ENCODE results near the gene PIR.

The PIR gene

GRCh38 chrX:15391850-15392249 lies 101.3 kb downstream of the PIR start:
- H3K36me3 ChIP-seq (ENCODE audit: control insufficient read depth in 4 of 4, insufficient read depth in 4 of 4, low read length in 3 of 4), result no peaks in the 10 kb centered on the region
- no peaks in the 10 kb centered on the region for H3K9me3 ChIP-seq (ENCODE audit: control extremely low read depth in 1 of 5, control insufficient read depth in 4 of 5, insufficient read depth in 2 of 5, low read depth in 1 of 5, low read length in 4 of 5)
- H3K4me3 ChIP-seq (ENCODE audit: control insufficient read depth in 1 of 7, extremely low read depth in 1 of 7, insufficient read depth in 4 of 7, low read depth in 2 of 7, low read length in 6 of 7), result no peak overlapping the region
- ChIA-PET POLR2A (no interaction called here), CTCF (no interaction called here)
- no peak for DNase-seq
- H3K27ac ChIP-seq (ENCODE audit: insufficient read depth in 1 of 2, low read depth in 1 of 2, low read length in 2 of 2, poor library complexity in 1 of 2, severe bottlenecking in 2 of 2), result no peak overlapping the region
- WGBS (ENCODE audit: insufficient coverage), result 30% methylated on average over 2 of the region's 4 CpGs
- H3K4me1 ChIP-seq (ENCODE audit: control extremely low read depth in 1 of 4, control insufficient read depth in 4 of 4, insufficient read depth in 4 of 4, low read length in 3 of 4), result no peaks in the 10 kb centered on the region
- H3K27me3 ChIP-seq (replicated peaks in 2 of 5; ENCODE audit: control insufficient read depth in 4 of 5, insufficient read depth in 5 of 5, low read length in 4 of 5), result peaks cover 0 to 13% (median 0%) of the 10 kb centered on the region in 5 experiments

- Histone ChIP-seq H3K9me3 (ENCODE audit: control extremely low read depth in 1 of 5, control insufficient read depth in 4 of 5, insufficient read depth in 2 of 5, low read depth in 1 of 5, low read length in 4 of 5) (no peaks in the 10 kb centered on the region), H3K4me1 (ENCODE audit: control extremely low read depth in 1 of 4, control insufficient read depth in 4 of 4, insufficient read depth in 4 of 4, low read length in 3 of 4) (no peaks in the 10 kb centered on the region), H3K27ac (ENCODE audit: insufficient read depth in 1 of 2, low read depth in 1 of 2, low read length in 2 of 2, poor library complexity in 1 of 2, severe bottlenecking in 2 of 2) (no peak within 1 kb of the TSS), H3K27me3 (replicated peaks in 2 of 5; ENCODE audit: control insufficient read depth in 4 of 5, insufficient read depth in 5 of 5, low read length in 4 of 5) (peaks cover 0 to 16% (median 0%) of the 10 kb centered on the region in 5 experiments), H3K4me3 (ENCODE audit: control insufficient read depth in 1 of 7, extremely low read depth in 1 of 7, insufficient read depth in 4 of 7, low read depth in 2 of 7, low read length in 6 of 7) (no peak within 1 kb of the TSS), H3K36me3 (ENCODE audit: control insufficient read depth in 4 of 4, insufficient read depth in 4 of 4, low read length in 3 of 4) (no peaks in the 10 kb centered on the region)
- no peak for DNase-seq
- CTCF ChIA-PET, result interaction anchor here (3.9 kb wide), 1 partner anchor 82 kb away, joined by 23 read pairs; no protein-coding TSS in a partner anchor
- POLR2A ChIA-PET, result no interaction called here
- WGBS (ENCODE audit: insufficient coverage), result 79% methylated on average over 2 of the region's 2 CpGs
Observed at GRCh38 chrX:15384304-15384703, 108.8 kb downstream of the PIR start, which contains the start of gene VEGFD. Gene VEGFD (minus strand): TSS chrX:15384413. CDS start chrX:15383946, 467 bp downstream.

- Histone ChIP-seq H3K27ac (ENCODE audit: insufficient read depth in 1 of 2, low read depth in 1 of 2, low read length in 2 of 2, poor library complexity in 1 of 2, severe bottlenecking in 2 of 2) (no peak overlapping the region), H3K4me1 (ENCODE audit: control extremely low read depth in 1 of 4, control insufficient read depth in 4 of 4, insufficient read depth in 4 of 4, low read length in 3 of 4) (no peaks in the 10 kb centered on the region), H3K9me3 (ENCODE audit: control extremely low read depth in 1 of 5, control insufficient read depth in 4 of 5, insufficient read depth in 2 of 5, low read depth in 1 of 5, low read length in 4 of 5) (no peaks in the 10 kb centered on the region), H3K27me3 (replicated peaks in 2 of 5; ENCODE audit: control insufficient read depth in 4 of 5, insufficient read depth in 5 of 5, low read length in 4 of 5) (peaks cover 0 to 16% (median 0%) of the 10 kb centered on the region in 5 experiments), H3K36me3 (ENCODE audit: control insufficient read depth in 4 of 4, insufficient read depth in 4 of 4, low read length in 3 of 4) (no peaks in the 10 kb centered on the region), H3K4me3 (ENCODE audit: control insufficient read depth in 1 of 7, extremely low read depth in 1 of 7, insufficient read depth in 4 of 7, low read depth in 2 of 7, low read length in 6 of 7) (no peak overlapping the region)
- ChIA-PET CTCF (interaction anchor here (0.6 to 3.9 kb wide), 5 partner anchors 24 to 619 kb away, joined by 3 to 23 read pairs (median 3); no protein-coding TSS in a partner anchor), POLR2A (no interaction called here)
- 19% methylated on average over 3 of the region's 8 CpGs for WGBS (ENCODE audit: insufficient coverage)
- peak in 2 of 3 donors; percentile 5 to 14 for DNase-seq
Observed at GRCh38 chrX:15382813-15383212, 110.3 kb downstream of the PIR start.

GRCh38 chrX:15376956-15377355 lies 116.2 kb downstream of the PIR start:
- WGBS (ENCODE audit: insufficient coverage), result no CpG with 5 or more reads among the region's 1 CpG

GRCh38 chrX:15373976-15374375 lies 119.2 kb downstream of the PIR start:
- WGBS (ENCODE audit: insufficient coverage), result 100% methylated on average over 1 of the region's 3 CpGs
- H3K9me3 ChIP-seq (ENCODE audit: control extremely low read depth in 1 of 5, control insufficient read depth in 4 of 5, insufficient read depth in 2 of 5, low read depth in 1 of 5, low read length in 4 of 5), result no peaks in the 10 kb centered on the region
- ChIA-PET CTCF (no interaction called here), POLR2A (no interaction called here)
- H3K4me3 ChIP-seq (ENCODE audit: control insufficient read depth in 1 of 7, extremely low read depth in 1 of 7, insufficient read depth in 4 of 7, low read depth in 2 of 7, low read length in 6 of 7), result no peak overlapping the region
- peaks cover 0 to 18% (median 0%) of the 10 kb centered on the region in 5 experiments for H3K27me3 ChIP-seq (replicated peaks in 2 of 5; ENCODE audit: control insufficient read depth in 4 of 5, insufficient read depth in 5 of 5, low read length in 4 of 5)
- H3K36me3 ChIP-seq (ENCODE audit: control insufficient read depth in 4 of 4, insufficient read depth in 4 of 4, low read length in 3 of 4), result no peaks in the 10 kb centered on the region
- no peaks in the 10 kb centered on the region for H3K4me1 ChIP-seq (ENCODE audit: control extremely low read depth in 1 of 4, control insufficient read depth in 4 of 4, insufficient read depth in 4 of 4, low read length in 3 of 4)
- H3K27ac ChIP-seq (ENCODE audit: insufficient read depth in 1 of 2, low read depth in 1 of 2, low read length in 2 of 2, poor library complexity in 1 of 2, severe bottlenecking in 2 of 2), result no peak overlapping the region
- DNase-seq, result no peak

More at GRCh38 chrX:15376956-15377355, 116.2 kb downstream of the PIR start:
- no peaks in the 10 kb centered on the region for H3K4me1 ChIP-seq (ENCODE audit: control extremely low read depth in 1 of 4, control insufficient read depth in 4 of 4, insufficient read depth in 4 of 4, low read length in 3 of 4)
- H3K9me3 ChIP-seq (ENCODE audit: control extremely low read depth in 1 of 5, control insufficient read depth in 4 of 5, insufficient read depth in 2 of 5, low read depth in 1 of 5, low read length in 4 of 5), result no peaks in the 10 kb centered on the region
- H3K4me3 ChIP-seq (ENCODE audit: control insufficient read depth in 1 of 7, extremely low read depth in 1 of 7, insufficient read depth in 4 of 7, low read depth in 2 of 7, low read length in 6 of 7), result no peak overlapping the region
- no peak overlapping the region for H3K27ac ChIP-seq (ENCODE audit: insufficient read depth in 1 of 2, low read depth in 1 of 2, low read length in 2 of 2, poor library complexity in 1 of 2, severe bottlenecking in 2 of 2)
- peaks cover 0 to 10% (median 0%) of the 10 kb centered on the region in 5 experiments for H3K27me3 ChIP-seq (replicated peaks in 2 of 5; ENCODE audit: control insufficient read depth in 4 of 5, insufficient read depth in 5 of 5, low read length in 4 of 5)
- no peaks in the 10 kb centered on the region for H3K36me3 ChIP-seq (ENCODE audit: control insufficient read depth in 4 of 4, insufficient read depth in 4 of 4, low read length in 3 of 4)
- CTCF ChIA-PET, result no interaction called here
- POLR2A ChIA-PET, result no interaction called here
- no peak for DNase-seq

- H3K36me3 ChIP-seq (ENCODE audit: control insufficient read depth in 4 of 4, insufficient read depth in 4 of 4, low read length in 3 of 4), result no peaks in the 10 kb centered on the region
- no peak overlapping the region for H3K27ac ChIP-seq (ENCODE audit: insufficient read depth in 1 of 2, low read depth in 1 of 2, low read length in 2 of 2, poor library complexity in 1 of 2, severe bottlenecking in 2 of 2)
- peak overlapping the region in 1 of 7 experiments; percentile 39 for H3K4me3 ChIP-seq (ENCODE audit: control insufficient read depth in 1 of 7, extremely low read depth in 1 of 7, insufficient read depth in 4 of 7, low read depth in 2 of 7, low read length in 6 of 7)
- DNase-seq, result peak in 2 of 3 donors; percentile 47 to 56
- ChIA-PET POLR2A (no interaction called here), CTCF (no interaction called here)
- WGBS (ENCODE audit: insufficient coverage), result 62% methylated on average over 7 of the region's 9 CpGs
- H3K27me3 ChIP-seq (replicated peaks in 2 of 5; ENCODE audit: control insufficient read depth in 4 of 5, insufficient read depth in 5 of 5, low read length in 4 of 5), result peaks cover 0 to 22% (median 0%) of the 10 kb centered on the region in 5 experiments
- H3K9me3 ChIP-seq (ENCODE audit: control extremely low read depth in 1 of 5, control insufficient read depth in 4 of 5, insufficient read depth in 2 of 5, low read depth in 1 of 5, low read length in 4 of 5), result no peaks in the 10 kb centered on the region
- peaks cover 0 to 3% (median 1%) of the 10 kb centered on the region in 4 experiments for H3K4me1 ChIP-seq (ENCODE audit: control extremely low read depth in 1 of 4, control insufficient read depth in 4 of 4, insufficient read depth in 4 of 4, low read length in 3 of 4)
Observed at GRCh38 chrX:15366506-15367352, 126.4 kb downstream of the PIR start.

- CTCF ChIA-PET, result interaction anchor here (0.9 kb wide), 1 partner anchor 10 kb away, joined by 3 read pairs; no protein-coding TSS in a partner anchor
- peaks cover 0 to 17% (median 0%) of the 10 kb centered on the region in 5 experiments for H3K27me3 ChIP-seq (replicated peaks in 2 of 5; ENCODE audit: control insufficient read depth in 4 of 5, insufficient read depth in 5 of 5, low read length in 4 of 5)
- H3K9me3 ChIP-seq (ENCODE audit: control extremely low read depth in 1 of 5, control insufficient read depth in 4 of 5, insufficient read depth in 2 of 5, low read depth in 1 of 5, low read length in 4 of 5), result no peaks in the 10 kb centered on the region
- 67% methylated on average over 1 of the region's 2 CpGs for WGBS (ENCODE audit: insufficient coverage)
- H3K36me3 ChIP-seq (ENCODE audit: control insufficient read depth in 4 of 4, insufficient read depth in 4 of 4, low read length in 3 of 4), result no peaks in the 10 kb centered on the region
- no peak overlapping the region for H3K27ac ChIP-seq (ENCODE audit: insufficient read depth in 1 of 2, low read depth in 1 of 2, low read length in 2 of 2, poor library complexity in 1 of 2, severe bottlenecking in 2 of 2)
- POLR2A ChIA-PET, result no interaction called here
- no peaks in the 10 kb centered on the region for H3K4me1 ChIP-seq (ENCODE audit: control extremely low read depth in 1 of 4, control insufficient read depth in 4 of 4, insufficient read depth in 4 of 4, low read length in 3 of 4)
- no peak overlapping the region for H3K4me3 ChIP-seq (ENCODE audit: control insufficient read depth in 1 of 7, extremely low read depth in 1 of 7, insufficient read depth in 4 of 7, low read depth in 2 of 7, low read length in 6 of 7)
- no peak for DNase-seq
Observed at GRCh38 chrX:15359701-15360100, 133.4 kb downstream of the PIR start.
